ENCODE measurements around the gene RAC2. TPM values are rescaled to one million over a fixed set of nuclear protein-coding genes. Genes with fewer than 3 reads are reported as not detected.

RAC2 gene
- 10 to 100 TPM in 2 of 10 donors, 1 to 10 TPM in 8; 4.5 to 26.8 (median 6.9) TPM for polyA plus RNA-seq (ENCODE audit: insufficient read length in 10 of 10)
- long read RNA-seq, donor 1, partial matches to known transcripts: 0 of 3 reads
- long read RNA-seq, donor 1, other reads (novel, unspliced or antisense): 0 of 3 reads
- long read RNA-seq, donor 2, partial matches to known transcripts: 0 of 3 reads
- long read RNA-seq, donor 2, other reads (novel, unspliced or antisense): 0 of 3 reads
- long read RNA-seq, donor 3: 0 reads
- long read RNA-seq, donor 4, partial matches to known transcripts: 0 of 2 reads
- long read RNA-seq, donor 4, other reads (novel, unspliced or antisense): 0 of 2 reads
- long read RNA-seq, donor 5, partial matches to known transcripts: 0 of 1 reads
- long read RNA-seq, donor 5, other reads (novel, unspliced or antisense): 0 of 1 reads
- long read RNA-seq, donor 6, partial matches to known transcripts: 0 of 3 reads
- long read RNA-seq, donor 6, other reads (novel, unspliced or antisense): 0 of 3 reads
- long read RNA-seq, donor 7, partial matches to known transcripts: 0 of 1 reads
- long read RNA-seq, donor 7, other reads (novel, unspliced or antisense): 0 of 1 reads
- long read RNA-seq, donor 8, partial matches to known transcripts: 0 of 2 reads
- long read RNA-seq, donor 8, other reads (novel, unspliced or antisense): 0 of 2 reads
- long read RNA-seq, donor 9: 0 reads

GRCh38 chr22:37244114-37244921 lies at the start of gene RAC2:
Gene RAC2 (minus strand): TSS chr22:37244269. CDS start chr22:37244148, 121 bp downstream.
- peak in 2 of 3 donors; percentile 55 to 75 for DNase-seq

DNA sequence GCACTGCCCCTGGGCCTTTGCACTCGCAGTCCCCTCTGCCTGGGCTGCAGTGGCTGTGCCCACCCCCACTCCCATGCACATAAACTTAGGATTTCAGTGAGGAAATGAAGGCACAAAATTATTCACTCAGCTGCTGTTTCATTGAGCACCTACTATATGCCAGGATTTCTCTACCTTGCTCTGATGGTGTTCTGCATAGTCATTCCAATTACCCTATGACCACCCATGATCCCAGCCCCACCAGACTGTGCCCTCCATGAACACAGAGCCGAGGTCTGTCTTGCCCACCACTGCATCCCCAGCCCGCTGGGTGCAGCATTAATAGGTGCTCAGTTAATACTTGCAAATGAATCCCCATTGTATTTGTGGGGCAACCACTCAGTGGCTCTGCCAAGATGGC lies 49.1 kb upstream of the RAC2 start:
- no peak for DNase-seq

GRCh38 chr22:37292641-37293040 lies 48.6 kb upstream of the RAC2 start:
- DNase-seq: no peak

DNA sequence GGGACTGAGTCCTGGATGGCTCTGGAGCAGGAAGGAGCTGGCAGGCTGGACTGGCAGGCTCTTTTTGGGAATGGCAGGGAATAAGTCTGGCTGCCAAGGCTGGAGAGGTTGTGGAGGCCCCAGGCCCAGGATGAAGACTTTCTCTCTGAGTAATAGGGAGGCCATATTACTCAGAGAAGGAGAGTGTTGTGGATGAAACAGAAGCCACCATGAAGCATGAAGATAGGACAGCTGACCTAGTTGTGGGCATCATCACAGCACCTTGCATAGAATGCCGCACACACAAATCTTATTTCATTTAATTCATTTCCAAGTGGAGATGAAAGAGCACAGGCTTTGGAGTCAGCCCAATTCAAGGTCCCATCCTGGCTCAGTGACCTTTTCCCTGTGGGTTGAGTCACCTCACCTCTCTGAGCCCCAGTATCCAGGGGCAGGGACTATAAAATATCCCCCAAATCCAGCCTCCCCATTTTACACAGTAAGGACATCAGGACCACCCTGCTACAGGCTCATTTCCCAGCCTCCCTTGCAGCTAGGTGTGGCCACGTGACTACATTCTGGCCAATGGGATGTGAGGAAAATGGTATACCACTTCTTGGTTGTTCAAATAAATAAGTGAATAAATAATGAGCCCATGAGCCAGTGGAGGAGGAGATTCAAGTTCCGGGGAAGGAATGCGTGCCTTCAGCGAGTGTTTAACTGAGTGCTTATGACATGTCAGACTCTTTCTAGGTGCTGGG lies 47.7 kb upstream of the RAC2 start:
- no peak for DNase-seq

DNA sequence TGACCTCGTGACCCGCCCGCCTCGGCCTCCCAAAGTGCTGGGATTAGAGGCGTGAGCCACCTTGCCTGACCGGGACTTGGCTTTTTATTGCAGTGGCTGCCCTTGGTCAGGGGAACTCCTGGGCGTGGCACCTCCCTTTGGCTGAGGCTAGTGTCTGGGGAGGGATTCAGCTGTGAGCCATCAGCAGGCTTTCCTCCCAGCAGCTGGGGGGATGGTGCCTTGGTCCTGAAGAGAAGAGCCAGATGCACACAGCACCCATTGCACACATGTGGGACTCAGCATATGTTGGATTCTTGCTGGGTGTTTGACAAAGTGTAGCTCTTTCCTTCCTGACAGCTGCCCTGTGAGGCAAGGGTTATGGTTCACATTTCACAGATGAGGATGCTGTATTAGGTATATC lies 46.7 kb upstream of the RAC2 start:
- DNase-seq: peak in 1 of 3 donors; percentile 59

GRCh38 chr22:37289156-37289735 lies 45.2 kb upstream of the RAC2 start:
- no peak for DNase-seq

DNA sequence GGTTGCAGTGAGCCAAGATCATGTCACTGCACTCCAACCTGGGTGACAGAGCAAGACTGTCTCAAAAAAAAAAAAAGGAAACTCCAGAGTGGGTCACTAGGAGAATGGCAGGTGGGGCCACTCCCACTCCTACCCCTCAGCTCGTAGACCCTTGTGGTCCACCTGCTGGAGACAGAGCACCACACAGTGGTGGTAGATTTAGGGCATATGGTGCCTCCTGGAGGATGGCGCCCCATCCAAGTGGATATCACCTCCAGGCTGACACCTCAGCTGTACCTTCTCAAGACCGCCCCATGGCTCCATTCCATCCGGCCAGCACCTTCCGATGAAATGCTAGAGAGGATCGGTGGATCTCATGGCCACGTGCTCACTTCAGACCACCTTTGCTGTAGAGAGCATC lies 44.5 kb upstream of the RAC2 start:
- DNase-seq: no peak

DNA sequence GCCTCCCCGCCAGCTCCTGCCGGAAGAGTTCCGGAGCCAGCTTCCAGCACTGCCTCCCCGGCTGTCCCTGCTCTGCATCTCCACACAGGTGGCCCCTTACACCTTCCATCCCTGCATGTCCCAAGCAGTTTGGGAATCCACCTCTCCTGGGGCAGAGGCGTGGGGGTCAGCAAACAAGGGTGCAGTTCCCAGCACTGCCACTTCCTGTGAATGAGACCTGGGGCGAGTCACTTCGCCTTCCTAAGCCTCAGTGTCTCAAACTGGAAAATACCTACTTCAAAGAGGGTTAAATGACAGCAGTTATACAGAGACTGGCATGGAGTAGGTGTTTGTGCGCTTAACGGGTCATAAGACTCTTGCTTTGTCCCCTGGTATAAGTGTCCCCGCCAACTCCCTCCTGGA lies 43.5 kb upstream of the RAC2 start:
- DNase-seq: no peak

DNA sequence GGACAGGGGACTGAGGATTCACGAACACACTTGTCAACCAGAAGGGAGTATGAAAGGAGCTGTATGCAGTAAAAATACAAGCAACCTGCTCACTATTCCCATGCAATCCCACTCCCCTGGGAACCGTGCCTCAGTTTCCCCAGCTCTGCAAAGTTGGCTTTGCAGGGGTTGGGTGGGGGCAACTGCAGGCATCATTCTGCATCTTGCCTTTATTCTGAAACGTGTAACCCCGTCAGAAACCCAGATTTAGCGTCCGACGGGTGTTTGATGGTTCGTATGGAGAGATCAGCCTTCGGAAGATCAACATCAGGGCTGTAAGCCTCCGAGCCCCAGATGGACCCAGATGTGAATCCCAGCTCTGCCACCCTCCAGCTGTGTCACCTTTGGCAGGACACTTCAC lies 41.9 kb upstream of the RAC2 start:
- no peak for DNase-seq

- peak in 2 of 3 donors; percentile 38 to 68 for DNase-seq
Observed at GRCh38 chr22:37284805-37285355, 40.8 kb upstream of the RAC2 start.

DNA sequence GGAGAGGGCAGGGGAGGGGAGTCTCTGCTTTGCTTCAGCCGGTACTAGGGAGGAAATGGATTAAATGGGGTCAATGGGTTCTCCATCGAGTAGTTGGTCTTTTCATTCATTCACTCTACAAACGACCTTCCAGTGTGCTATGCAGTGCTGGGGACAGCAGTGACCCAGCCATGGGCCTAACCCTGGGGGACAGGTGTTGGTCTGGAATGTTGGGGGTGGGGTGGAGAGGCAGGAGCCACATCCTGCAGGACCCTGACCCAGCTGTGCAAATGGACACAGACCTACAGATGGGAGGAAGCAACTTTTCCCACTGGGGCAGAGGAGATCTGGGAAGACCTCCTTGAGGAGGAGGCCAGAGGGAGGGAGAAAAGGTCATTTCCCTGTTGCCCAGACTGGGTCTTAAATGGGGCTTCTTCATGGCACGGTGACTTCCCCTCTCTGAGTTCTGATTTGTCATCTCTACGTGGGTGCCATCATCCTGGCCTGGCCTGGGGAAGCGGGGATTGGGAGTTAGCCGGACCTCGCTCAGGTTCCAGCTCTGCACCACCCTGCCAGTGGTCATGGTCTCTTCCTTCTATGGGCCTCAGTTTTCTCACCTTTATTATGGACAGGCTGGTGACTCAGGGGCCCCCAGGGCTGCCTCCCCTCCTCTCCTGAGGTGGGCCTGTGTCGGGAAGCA lies 40.2 kb upstream of the RAC2 start:
- no peak for DNase-seq

DNA sequence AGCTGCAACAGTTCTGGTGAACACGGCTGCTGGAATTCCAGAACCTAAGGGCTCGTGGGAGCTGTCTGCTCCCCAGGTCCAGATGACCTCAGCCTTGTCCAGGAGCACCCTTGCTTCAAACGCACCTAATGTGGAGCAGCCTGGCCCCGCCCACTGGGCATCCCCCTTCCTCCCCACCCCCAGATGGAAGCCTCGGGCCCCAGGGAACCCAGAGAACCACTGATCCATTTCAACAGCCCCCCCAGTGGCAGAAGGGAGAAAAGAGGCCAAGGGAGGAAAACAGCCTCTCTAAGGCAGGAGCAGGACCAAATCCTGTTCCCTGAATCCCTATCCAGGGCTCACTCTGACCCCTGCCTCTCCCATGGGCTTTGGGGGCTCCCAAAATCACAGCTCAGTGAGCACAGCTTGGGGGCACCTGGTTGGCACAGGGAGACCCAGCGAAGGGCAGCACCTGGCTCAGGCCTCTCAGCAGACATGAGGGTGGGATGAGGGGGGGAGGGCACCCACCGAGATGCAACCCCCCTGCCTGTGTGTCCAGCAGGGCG lies 39.4 kb upstream of the RAC2 start:
- no peak for DNase-seq

DNA sequence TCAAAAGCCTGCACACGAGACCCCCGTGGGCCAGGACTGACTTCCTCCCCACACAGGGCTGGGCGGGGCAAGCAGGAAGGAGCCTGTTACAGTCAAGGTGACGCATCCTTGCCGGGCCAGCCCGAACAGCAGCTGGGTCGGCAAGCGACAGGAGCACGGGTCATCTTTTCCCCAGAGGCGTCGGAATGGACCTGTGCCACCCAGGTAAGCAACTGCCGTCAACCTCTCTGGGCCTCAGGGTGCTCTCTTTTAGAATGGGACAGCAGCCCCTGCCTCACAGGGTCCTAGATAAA lies 38.3 kb upstream of the RAC2 start, which contains the start of gene CYTH4:
Gene CYTH4, plus strand, starts transcription at position 124 of the 293 bp plus-strand sequence. Its CDS starts 62 bp downstream, at position 186.
- DNase-seq: no peak

GRCh38 chr22:37281646-37282384 lies 37.7 kb upstream of the RAC2 start:
- DNase-seq: no peak

DNA sequence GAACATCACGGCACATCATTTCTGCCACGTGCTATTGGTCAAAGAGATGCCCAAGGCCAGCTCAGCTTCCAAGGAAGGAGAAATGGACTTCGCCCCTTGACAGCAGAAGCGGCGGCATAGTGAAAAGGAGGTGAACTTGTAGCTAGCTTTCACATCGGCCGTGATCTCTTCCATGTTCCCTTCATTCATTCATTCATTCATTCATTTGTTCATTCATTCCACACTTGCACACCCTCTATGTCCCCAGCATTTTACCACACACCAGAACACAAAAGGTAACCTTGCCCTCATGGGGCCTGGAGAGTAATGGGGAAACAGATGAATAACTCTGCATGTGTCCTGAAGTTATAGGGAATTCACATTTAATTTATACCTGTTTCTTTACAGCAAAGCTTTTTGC lies 37.1 kb upstream of the RAC2 start:
- no peak for DNase-seq

DNA sequence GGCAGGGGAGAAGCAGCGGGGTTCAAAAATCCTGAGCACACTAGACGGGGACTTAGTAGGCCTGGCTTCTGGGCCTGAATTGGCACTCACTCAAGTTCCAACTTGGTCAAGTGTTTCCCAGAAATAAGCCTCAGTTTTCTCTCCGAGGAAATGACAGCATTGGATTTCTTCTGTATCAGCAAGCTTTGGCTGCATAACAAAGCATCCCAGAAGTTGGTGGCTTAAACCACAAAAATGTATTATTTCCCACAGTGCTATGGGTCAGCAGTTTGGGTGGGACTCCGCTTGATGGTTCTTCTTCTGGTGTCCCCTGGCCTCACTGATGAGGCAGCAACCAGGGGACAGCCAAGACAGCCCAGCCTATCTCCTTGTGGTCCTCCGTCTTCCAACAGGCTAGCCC lies 36.6 kb upstream of the RAC2 start:
- DNase-seq: no peak

DNA sequence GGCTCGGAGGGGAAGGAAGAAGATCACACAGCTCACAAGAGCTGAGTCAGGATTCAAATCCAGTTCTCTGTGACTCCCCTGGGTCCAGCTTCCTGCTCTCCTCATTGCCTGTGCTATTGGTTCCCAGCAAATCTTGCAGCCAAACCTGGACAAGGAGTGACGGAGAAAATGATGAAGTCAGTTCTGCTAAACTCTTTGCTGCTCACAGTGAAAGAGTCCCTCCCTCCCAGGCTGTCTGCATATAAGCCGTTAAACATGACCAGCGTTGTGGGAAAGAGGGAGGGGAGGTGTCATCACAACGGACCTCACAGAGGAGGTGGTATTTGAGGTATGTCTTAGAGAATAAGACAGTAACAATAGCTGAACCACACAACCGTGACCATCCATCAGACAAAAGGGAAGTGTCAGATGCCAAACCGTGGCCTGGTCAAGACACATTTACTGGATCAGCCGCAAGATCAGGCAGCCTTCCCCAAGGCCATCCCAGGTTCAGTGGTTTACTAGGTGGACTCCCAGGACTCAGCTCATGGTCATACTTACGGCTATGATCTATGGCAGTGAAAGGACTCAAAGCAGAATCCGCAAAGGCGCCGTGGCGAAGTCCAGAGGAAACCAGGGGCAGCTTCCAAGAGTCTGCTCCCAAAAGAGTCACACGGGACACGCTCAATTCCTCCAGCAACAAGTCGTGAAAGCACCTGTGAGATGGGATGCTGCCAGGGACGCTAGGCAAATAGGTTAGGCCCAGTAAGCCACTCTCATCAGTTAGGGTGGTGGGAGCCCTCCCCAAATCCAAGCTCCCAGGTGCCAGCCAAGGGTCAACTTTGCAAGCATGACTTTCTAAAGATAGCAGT lies 35.5 kb upstream of the RAC2 start:
- DNase-seq: peak in 2 of 3 donors; percentile 47 to 67

DNA sequence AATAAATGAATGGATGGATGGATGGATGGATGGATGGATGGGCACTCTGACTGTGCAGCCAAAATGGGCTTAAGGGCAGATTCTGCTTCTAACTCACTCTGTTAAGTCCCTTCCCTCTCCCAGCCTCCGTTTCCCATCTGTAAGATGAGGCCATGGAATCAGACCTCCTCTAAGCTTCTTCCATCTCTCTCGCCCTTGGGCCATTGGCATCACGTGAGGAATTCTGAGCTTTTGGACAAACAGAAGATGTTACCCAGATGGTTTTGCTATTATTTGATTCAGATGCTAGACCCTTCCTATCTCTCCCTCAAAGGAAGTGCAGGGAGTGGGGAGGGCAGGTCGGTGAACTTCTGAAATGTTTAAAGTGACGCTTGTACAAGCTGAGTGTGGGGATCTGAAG lies 34.2 kb upstream of the RAC2 start:
- DNase-seq: no peak

Measured in muscle of back (tissue), 13 donors.